Measurements from ENCODE around the gene KCNAB1.

The KCNAB1 gene

GRCh38 chr3:156352728-156353127 lies 232.3 kb downstream of the KCNAB1 start:
- TF ChIP-seq, protein P1, sequence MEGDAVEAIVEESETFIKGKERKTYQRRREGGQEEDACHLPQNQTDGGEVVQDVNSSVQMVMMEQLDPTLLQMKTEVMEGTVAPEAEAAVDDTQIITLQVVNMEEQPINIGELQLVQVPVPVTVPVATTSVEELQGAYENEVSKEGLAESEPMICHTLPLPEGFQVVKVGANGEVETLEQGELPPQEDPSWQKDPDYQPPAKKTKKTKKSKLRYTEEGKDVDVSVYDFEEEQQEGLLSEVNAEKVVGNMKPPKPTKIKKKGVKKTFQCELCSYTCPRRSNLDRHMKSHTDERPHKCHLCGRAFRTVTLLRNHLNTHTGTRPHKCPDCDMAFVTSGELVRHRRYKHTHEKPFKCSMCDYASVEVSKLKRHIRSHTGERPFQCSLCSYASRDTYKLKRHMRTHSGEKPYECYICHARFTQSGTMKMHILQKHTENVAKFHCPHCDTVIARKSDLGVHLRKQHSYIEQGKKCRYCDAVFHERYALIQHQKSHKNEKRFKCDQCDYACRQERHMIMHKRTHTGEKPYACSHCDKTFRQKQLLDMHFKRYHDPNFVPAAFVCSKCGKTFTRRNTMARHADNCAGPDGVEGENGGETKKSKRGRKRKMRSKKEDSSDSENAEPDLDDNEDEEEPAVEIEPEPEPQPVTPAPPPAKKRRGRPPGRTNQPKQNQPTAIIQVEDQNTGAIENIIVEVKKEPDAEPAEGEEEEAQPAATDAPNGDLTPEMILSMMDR (IDR thresholded peaks at IDR 0.05), result no peak

DNA sequence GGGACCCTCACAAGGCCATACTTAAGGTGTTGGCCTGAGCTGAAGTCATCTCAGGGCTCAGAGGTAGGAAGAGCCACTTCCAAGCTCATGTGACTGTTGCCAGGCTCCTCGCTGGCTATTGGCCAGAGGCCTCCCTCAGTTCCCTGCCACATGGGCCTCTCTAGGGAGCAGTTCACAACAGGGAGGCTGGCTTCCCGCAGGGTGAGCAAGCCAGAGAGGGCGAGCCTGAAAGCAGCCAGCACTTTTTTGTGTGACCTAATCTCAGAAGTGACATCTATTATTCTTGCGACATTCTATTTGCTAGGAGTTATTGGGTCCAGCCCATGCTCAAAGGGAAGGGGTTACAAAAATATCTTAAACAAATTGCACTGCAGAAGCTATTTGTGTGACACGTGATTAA lies 233.2 kb downstream of the KCNAB1 start:
- TF ChIP-seq, protein P1 (IDR thresholded peaks at IDR 0.05), result no peak

DNA sequence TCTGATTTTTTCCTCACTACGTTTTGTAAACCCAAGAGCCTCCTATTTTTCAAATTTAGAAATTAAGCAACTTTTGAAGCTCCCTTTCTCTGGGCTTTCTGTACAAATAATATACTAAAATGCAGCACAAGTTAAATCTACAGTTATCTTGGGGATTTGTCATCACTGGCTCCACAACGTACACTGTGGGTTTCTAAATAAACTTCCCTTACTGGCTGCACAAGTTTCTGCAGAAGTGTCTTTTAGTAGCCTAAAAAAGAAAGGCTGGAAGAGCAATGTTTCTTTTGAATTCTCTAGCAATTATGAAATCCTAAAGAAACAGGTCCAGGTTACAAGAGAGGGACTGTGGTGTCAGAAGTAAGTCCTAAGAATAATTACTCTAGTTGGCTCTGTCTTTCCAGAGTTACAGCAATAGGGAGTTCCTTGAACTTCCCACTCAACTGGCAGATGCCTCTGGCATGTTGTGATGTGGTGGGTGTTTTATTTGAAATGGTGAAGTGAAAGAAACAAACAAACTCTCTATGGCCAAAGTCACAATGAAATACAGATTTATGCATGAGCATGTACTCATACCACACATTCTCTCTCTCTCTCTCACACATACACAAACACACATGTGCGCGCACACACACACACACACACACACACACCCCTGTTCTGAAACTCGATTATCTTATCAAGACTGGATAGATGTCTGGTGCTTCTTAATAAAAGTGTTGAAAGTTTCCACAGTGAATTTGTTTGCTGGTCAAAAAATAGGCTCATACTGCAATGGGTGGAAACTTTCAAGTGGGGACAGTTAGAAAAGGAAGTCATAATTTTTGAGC lies 236.4 kb downstream of the KCNAB1 start:
- TF ChIP-seq, protein P1 (IDR thresholded peaks at IDR 0.05), result no peak

GRCh38 chr3:156358232-156358631 lies 237.9 kb downstream of the KCNAB1 start:
- TF ChIP-seq, protein P1 (IDR thresholded peaks at IDR 0.05), result no peak

- TF ChIP-seq, protein P1 (IDR thresholded peaks at IDR 0.05), result no peak
Observed at GRCh38 chr3:156359368-156359767, 239.0 kb downstream of the KCNAB1 start.

GRCh38 chr3:156360083-156360482 lies 239.7 kb downstream of the KCNAB1 start:
- TF ChIP-seq, protein P1 (IDR thresholded peaks at IDR 0.05), result no peak

- TF ChIP-seq, protein P1 (IDR thresholded peaks at IDR 0.05), result no peak
Observed at GRCh38 chr3:156360963-156361362, 240.6 kb downstream of the KCNAB1 start.
